Activated CD8-positive, alpha-beta memory T cell treated with anti-CD3 and anti-CD28 coated beads, Interleukin-2, amount 50 U/mL, for 4 hours (primary cell): ENCODE data around the gene CARMIL3.

Experiments
- DNase-seq: peaks from one replicate; pipeline ENCODE4 v3.0.0-alpha.2; 2020

The CARMIL3 gene

DNA sequence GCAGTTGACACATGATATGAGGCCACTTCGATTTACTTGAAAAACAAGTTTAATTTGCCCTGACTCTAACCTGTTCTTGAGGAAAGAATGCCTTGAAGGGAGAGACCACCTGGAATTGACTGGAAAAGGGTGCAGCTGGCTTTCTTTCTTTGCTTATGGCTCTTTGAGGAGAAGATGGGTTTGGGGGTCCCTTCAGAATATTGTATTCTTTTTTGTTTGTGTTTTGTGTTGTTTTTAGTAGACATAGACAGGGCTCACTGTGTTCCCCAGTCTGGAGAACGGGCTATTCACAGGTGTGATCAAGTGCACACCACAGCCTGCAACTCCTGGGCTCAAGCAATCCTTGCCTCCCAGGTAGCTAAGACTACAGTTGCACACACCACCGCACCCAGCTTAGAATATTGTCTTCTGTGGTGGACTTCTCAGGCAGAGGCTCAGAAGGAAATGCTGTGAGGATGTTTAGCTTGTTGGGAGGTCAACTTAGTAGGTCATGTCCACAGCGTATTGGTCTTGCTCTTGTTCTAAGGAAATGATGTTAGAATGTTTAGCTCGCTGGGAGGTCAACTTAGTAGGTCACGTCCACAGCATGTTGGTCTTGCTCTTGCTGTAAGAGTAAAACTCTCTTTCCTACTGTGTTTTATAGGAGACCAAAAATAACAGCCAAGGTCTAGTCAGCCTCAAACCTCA lies 64.5 kb downstream of the CARMIL3 start:
- no peak for DNase-seq

DNA sequence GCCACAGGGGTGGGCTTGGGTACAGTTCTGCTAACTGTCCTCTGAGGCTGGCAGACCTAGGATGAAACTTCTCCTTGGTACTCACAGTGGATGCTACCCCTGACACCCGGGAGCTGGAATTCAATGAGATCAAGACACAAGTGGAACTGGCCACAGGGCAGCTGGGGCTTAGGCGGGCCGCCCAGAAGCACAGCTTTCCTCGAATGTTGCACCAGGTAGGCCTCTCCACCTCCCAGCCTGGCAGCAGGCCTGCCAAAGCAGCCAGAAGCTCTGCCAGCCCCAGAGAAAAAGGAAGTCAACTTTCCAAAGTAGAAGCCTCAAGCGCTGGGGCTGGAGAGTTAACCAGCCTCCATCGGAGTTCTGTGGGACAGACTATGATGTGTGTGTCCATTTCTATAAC lies 65.4 kb downstream of the CARMIL3 start:
- DNase-seq: no peak
